Colonic mucosa (tissue), 4 donors: ENCODE measurements around the gene GPANK1. TPM values are rescaled to one million over a fixed set of nuclear protein-coding genes. Genes with fewer than 3 reads are reported as not detected.
A peak's percentile ranks its signal among the peaks of the same experiment; 100 is the strongest.

Experiments
- DNase-seq: peaks from one replicate; pipeline ENCODE4 v3.0.0-alpha.2; 2020
- H3K27ac ChIP-seq: fragments of 200-600 bp; one replicate; pipeline ENCODE4 v1.8.0; 2021
- H3K27me3 ChIP-seq: fragments of 200-600 bp; one replicate; pipeline ENCODE4 v1.8.0; 2021
- H3K36me3 ChIP-seq: fragments of 200-600 bp; one replicate; pipeline ENCODE4 v1.8.0; 2021
- H3K4me1 ChIP-seq: fragments of 200-600 bp; one replicate; pipeline ENCODE4 v1.8.0; 2021; ENCODE audit warnings: mild to moderate bottlenecking
- H3K4me3 ChIP-seq: fragments of 200-600 bp; one replicate; pipeline ENCODE4 v1.8.0; 2021
- H3K9ac ChIP-seq, 2 donors: one replicate each; pipeline ENCODE4 v1.7.0; 2013; ENCODE audit warnings: control low read depth in 2 of 2, low read depth in 2 of 2, low read length in 2 of 2
- H3K9me3 ChIP-seq: fragments of 200-600 bp; one replicate; pipeline ENCODE4 v1.8.0; 2021
- intact Hi-C: fragments of 100-400 bp; cut with DNase I; formaldehyde crosslinking; loops from one replicate; pipeline ENCODE4 v1.14.1; 2022
- total RNA-seq, 2 donors: library from RNA; stranded (reverse); fragmentation: NEBNext Ultra II Directional in 1 of 2; extraction: Animal tissue kit (Norgen Biotek cat#: 25700) in 1 of 2; gene quantifications; one replicate each; pipeline ENCODE4 v1.2.1, GENCODE V29; 2021
- TF ChIP-seq, protein P1 (sequence below): fragments of 200-600 bp; IDR thresholded peaks from one replicate; pipeline ENCODE4 v1.8.0; 2022; ENCODE audit warnings: antibody characterized with exemption, mild to moderate bottlenecking
- donor health status: healthy.
- donor health status: DM: no; HTN: no; CAD: no.
- donor health status: DM: no; HTN: no; CAD: no.

GPANK1 gene
- total RNA-seq, 2 donors from 2014 or later, result 11.0 to 14.9 TPM

DNA sequence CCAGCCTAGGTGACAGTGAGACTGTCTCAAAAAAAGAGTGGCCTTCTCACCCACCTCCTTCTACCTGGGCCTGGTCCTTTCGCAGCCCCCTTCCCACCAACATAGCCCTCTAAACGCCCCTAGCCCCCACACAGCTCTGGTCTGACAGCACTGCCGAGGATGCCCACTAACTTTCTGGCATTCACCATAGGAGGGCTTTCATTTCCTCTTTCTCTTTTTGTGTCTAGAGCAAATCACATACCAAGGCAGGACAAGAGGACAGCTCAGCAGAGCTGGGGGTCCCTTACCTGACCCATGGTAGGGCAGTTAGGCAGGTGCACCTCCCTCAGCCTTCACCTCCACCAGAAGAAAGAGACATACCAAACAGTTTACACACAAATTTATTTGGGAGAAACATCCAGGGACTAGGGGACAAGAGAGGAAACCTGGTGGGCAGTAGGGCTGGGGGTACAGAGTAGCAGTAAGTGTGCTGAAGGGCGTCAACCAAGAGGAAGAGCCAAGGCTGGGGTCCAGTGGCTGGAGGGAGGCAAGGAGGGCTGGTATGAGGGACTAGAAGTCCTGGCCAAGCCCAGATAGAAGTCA lies 11.6 kb upstream of the GPANK1 start:
- intact Hi-C loops, result loop anchor here (10.0 kb wide), 2 partner anchors 208 to 278 kb away; partner anchors contain the start of genes NELFE and SKIC2
- Histone ChIP-seq H3K27ac (no peak overlapping the region), H3K27me3 (no peaks in the 10 kb centered on the region), H3K9ac (no peak overlapping the region), H3K4me3 (no peak overlapping the region), H3K36me3 (peaks cover 3% of the 10 kb centered on the region), H3K4me1 (peaks cover 9% of the 10 kb centered on the region), H3K9me3 (no peaks in the 10 kb centered on the region)
- TF ChIP-seq, protein P1, sequence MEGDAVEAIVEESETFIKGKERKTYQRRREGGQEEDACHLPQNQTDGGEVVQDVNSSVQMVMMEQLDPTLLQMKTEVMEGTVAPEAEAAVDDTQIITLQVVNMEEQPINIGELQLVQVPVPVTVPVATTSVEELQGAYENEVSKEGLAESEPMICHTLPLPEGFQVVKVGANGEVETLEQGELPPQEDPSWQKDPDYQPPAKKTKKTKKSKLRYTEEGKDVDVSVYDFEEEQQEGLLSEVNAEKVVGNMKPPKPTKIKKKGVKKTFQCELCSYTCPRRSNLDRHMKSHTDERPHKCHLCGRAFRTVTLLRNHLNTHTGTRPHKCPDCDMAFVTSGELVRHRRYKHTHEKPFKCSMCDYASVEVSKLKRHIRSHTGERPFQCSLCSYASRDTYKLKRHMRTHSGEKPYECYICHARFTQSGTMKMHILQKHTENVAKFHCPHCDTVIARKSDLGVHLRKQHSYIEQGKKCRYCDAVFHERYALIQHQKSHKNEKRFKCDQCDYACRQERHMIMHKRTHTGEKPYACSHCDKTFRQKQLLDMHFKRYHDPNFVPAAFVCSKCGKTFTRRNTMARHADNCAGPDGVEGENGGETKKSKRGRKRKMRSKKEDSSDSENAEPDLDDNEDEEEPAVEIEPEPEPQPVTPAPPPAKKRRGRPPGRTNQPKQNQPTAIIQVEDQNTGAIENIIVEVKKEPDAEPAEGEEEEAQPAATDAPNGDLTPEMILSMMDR, result no peak
- DNase-seq, result no peak

DNA sequence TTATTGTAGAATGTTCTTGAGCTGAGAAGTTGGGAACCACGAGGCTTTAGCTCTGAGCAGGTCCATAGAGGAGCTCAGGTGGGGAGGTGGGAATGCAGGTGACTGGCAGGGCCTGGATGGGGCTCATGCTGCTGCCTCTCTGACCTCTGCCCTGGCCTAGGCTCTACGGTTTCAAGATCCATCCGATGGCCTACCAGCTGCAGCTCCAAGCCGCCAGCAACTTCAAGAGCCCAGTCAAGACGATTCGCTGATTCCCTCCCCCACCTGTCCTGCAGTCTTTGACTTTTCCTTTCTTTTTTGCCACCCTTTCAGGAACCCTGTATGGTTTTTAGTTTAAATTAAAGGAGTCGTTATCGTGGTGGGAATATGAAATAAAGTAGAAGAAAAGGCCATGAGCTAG lies 4.9 kb upstream of the GPANK1 start, which contains the start of gene LY6G5B:
LY6G5B (plus strand) TSS at position 301 of the 400 bp plus-strand sequence. CDS start 975 bp downstream, outside the sequence.
- intact Hi-C loops, result loop anchor here (10.0 kb wide), 2 partner anchors 215 to 285 kb away; partner anchors contain the start of genes NELFE and SKIC2
- Histone ChIP-seq H3K27ac (no peak within 1 kb of the TSS), H3K36me3 (peaks cover 29% of the 10 kb centered on the region), H3K9ac (no peak within 1 kb of the TSS), H3K4me1 (peaks cover 6% of the 10 kb centered on the region), H3K27me3 (no peaks in the 10 kb centered on the region), H3K9me3 (no peaks in the 10 kb centered on the region), H3K4me3 (no peak within 1 kb of the TSS)
- no peak for DNase-seq
- TF ChIP-seq, protein P1, result no peak

DNA sequence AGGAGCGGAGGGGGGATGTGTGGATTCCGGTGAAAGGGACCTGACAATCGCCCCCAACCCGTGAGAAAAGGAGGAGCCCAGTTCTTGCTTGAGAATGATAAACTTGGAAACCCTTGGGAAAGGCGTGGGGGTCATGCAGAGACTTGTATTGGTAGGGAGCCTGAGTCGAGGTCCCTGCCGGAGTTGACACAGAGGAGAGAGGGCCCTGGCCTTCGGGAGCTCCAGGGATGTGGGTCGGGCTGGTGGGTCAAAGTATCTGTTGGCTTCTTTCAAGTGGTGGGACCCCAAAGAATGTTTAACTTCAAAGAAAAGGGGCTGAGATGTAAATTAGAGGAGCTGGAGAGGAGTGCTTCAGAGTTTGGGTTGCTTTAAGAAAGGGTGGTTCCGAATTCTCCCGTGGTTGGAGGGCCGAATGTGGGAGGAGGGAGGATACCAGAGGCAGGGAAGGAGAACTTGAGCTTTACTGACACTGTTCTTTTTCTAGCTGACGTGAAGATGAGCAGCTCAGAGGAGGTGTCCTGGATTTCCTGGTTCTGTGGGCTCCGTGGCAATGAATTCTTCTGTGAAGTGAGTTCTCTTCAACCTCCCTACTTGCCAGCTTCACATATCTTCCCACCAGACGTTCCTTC lies 1.7 kb upstream of the GPANK1 start:
- Histone ChIP-seq H3K27me3 (no peaks in the 10 kb centered on the region), H3K36me3 (peaks cover 27% of the 10 kb centered on the region), H3K27ac (peak overlapping the region; percentile 91), H3K9me3 (no peaks in the 10 kb centered on the region), H3K4me1 (peaks cover 20% of the 10 kb centered on the region), H3K9ac (peak overlapping the region; percentile 81 to 96), H3K4me3 (peak overlapping the region; percentile 87)
- TF ChIP-seq, protein P1, result no peak
- DNase-seq, result no peak
- intact Hi-C loops, result no loop called here

DNA sequence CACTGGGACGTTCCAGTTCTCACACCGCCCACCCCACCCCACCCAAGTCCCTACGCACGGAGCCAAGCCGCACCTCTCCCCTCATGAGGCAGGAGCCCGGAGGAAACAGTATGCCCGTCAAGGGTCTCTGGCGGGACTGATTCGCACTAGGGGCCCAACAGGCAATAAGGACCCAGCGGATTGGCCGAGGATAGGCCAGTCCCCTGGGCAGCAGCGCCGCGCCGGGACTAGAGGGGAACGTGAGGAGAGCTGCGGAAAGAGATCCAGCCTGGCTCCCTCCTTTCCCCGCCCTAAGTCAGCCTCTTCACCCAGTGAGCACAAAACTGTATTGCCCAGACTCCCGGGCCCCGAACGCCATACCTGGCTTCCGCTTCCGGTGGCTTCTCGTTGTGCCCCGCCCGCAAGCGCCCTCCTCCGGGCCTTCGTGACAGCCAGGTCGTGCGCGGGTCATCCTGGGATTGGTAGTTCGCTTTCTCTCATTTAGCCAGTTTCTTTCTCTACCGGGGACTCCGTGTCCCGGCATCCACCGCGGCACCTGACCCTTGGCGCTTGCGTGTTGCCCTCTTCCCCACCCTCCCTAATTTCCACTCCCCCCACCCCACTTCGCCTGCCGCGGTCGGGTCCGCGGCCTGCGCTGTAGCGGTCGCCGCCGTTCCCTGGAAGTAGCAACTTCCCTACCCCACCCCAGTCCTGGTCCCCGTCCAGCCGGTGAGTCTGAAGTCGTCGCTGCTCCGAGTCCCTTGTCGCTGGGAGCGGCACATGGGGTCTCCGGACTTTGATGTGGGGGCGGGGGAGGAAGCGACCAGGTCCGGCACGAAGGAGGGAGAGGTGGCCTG lies 922 bp upstream of the GPANK1 start, which contains the start of gene CSNK2B:
CSNK2B (plus strand) TSS at position 580 of the 836 bp plus-strand sequence. CDS start 752 bp downstream, outside the sequence.
- TF ChIP-seq, protein P1, result peak; percentile 17
- peak; percentile 98 for DNase-seq
- intact Hi-C loops, result no loop called here
- H3K36me3 ChIP-seq, result peaks cover 20% of the 10 kb centered on the region
- H3K4me3 ChIP-seq, result peak within 1 kb of the TSS; percentile 87
- H3K4me1 ChIP-seq, result peaks cover 20% of the 10 kb centered on the region
- no peaks in the 10 kb centered on the region for H3K9me3 ChIP-seq
- H3K27me3 ChIP-seq, result no peaks in the 10 kb centered on the region
- H3K27ac ChIP-seq, result peak within 1 kb of the TSS; percentile 91
- H3K9ac ChIP-seq, result peak within 1 kb of the TSS; percentile 86 to 96
